HL-60 (cell line): Measurements from ENCODE around the gene MACO1.

Source experiments
- DNase-seq, 2 experiments: peaks; one replicate each; pipeline ENCODE4 v3.0.0-alpha.2; 2010 to 2020; ENCODE audit warnings: low read depth in 1 of 2, low spot score in 1 of 2
- H3K27ac ChIP-seq: fragments of 250-450 bp; sonication (Bioruptor Pico); replicated peaks from 2 replicates; pipeline ENCODE4 v1.5.1; 2020; ENCODE audit warnings: mild to moderate bottlenecking, moderate library complexity
- H3K27me3 ChIP-seq: fragments of 250-450 bp; sonication (Bioruptor Pico); 2 replicates; pipeline ENCODE4 v1.5.1; 2021; ENCODE audit warnings: mild to moderate bottlenecking, moderate library complexity; ENCODE audit not compliant: insufficient read depth, poor library complexity, severe bottlenecking
- H3K4me3 ChIP-seq: replicated peaks from 2 replicates; pipeline ENCODE4 v1.5.1; 2011; ENCODE audit warnings: mild to moderate bottlenecking, control low read depth, low read length; ENCODE audit not compliant: insufficient read depth
- GABPA ChIP-seq: IDR thresholded peaks from 2 replicates; pipeline ENCODE4 v1.6.1; 2012; ENCODE audit warnings: low read depth
- POLR2AphosphoS5 ChIP-seq: IDR thresholded peaks from 2 replicates; pipeline ENCODE4 v1.6.1; 2012; ENCODE audit warnings: low read depth
- REST ChIP-seq: IDR thresholded peaks from 2 replicates; pipeline ENCODE4 v1.6.1; 2012; ENCODE audit warnings: low read depth; ENCODE audit not compliant: insufficient replicate concordance
- SPI1 ChIP-seq: IDR thresholded peaks from 2 replicates; pipeline ENCODE4 v1.6.1; 2012; ENCODE audit warnings: low read depth, mild to moderate bottlenecking, borderline replicate concordance
- TF ChIP-seq, protein P1 (sequence below): IDR thresholded peaks from one replicate; pipeline ENCODE4 v1.5.1; 2011; ENCODE audit warnings: low read length, control low read depth, inconsistent platforms; ENCODE audit not compliant: insufficient read depth

Gene MACO1

GRCh38 chr1:25478633-25479032 is 47.9 kb downstream of the MACO1 start:
- H3K27ac ChIP-seq = no peak overlapping the region
- TF ChIP-seq POLR2AphosphoS5 = no peak
- TF ChIP-seq, protein P1, sequence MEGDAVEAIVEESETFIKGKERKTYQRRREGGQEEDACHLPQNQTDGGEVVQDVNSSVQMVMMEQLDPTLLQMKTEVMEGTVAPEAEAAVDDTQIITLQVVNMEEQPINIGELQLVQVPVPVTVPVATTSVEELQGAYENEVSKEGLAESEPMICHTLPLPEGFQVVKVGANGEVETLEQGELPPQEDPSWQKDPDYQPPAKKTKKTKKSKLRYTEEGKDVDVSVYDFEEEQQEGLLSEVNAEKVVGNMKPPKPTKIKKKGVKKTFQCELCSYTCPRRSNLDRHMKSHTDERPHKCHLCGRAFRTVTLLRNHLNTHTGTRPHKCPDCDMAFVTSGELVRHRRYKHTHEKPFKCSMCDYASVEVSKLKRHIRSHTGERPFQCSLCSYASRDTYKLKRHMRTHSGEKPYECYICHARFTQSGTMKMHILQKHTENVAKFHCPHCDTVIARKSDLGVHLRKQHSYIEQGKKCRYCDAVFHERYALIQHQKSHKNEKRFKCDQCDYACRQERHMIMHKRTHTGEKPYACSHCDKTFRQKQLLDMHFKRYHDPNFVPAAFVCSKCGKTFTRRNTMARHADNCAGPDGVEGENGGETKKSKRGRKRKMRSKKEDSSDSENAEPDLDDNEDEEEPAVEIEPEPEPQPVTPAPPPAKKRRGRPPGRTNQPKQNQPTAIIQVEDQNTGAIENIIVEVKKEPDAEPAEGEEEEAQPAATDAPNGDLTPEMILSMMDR = no peak
- TF ChIP-seq GABPA = no peak
- TF ChIP-seq REST = no peak
- no peak for TF ChIP-seq SPI1

GRCh38 chr1:25481625-25482024 is 50.9 kb downstream of the MACO1 start:
- DNase-seq = no peak
- no peak overlapping the region for H3K4me3 ChIP-seq
- TF ChIP-seq, protein P1 = no peak
- TF ChIP-seq SPI1 (no peak), POLR2AphosphoS5 (no peak), GABPA (no peak)
- no peak overlapping the region for H3K27ac ChIP-seq
- no peaks in the 10 kb centered on the region for H3K27me3 ChIP-seq

More at GRCh38 chr1:25478633-25479032, 47.9 kb downstream of the MACO1 start:
- DNase-seq = no peak
- H3K4me3 ChIP-seq = no peak overlapping the region
- no peaks in the 10 kb centered on the region for H3K27me3 ChIP-seq

DNA sequence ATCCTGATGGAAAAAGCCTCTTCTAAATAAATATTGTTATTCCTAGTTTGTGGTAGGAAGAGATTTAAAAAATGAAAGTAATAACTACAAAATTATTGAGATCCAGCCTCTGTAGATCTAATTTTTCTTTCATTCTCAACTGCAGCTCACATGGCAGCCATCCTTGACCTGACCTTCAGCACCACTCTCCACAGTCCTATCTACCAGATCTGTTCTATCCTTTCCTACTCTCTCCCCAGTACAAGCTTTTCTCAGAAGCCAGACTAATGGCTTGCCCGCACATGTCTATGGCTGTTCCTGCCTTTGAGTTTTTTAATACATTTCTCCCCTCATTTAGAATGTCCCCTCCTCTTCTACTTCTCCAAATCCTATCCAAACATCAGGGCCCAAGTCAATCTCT is 51.5 kb downstream of the MACO1 start:
- H3K4me3 ChIP-seq = no peak overlapping the region

More for the DNA sequence above, 51.5 kb downstream of the MACO1 start:
- no peak overlapping the region for H3K27ac ChIP-seq
- no peak for DNase-seq
- TF ChIP-seq, protein P1 = no peak
- TF ChIP-seq SPI1 (no peak), POLR2AphosphoS5 (no peak), GABPA (no peak), REST (no peak)
- no peaks in the 10 kb centered on the region for H3K27me3 ChIP-seq
